Measurements from ENCODE around the gene NATD1.

NATD1 gene

GRCh38 chr17:21283482-21284318 is 30.5 kb upstream of the NATD1 start:
- Histone ChIP-seq H3K27me3 (ENCODE audit: insufficient read depth, low read length, poor library complexity, severe bottlenecking) (no peaks in the 10 kb centered on the region), H4K20me1 (ENCODE audit: insufficient read depth, low read length, poor library complexity, severe bottlenecking) (peaks cover 21% of the 10 kb centered on the region), H3K79me2 (ENCODE audit: insufficient read depth, low read length) (peaks cover 37% of the 10 kb centered on the region), H3F3A (ENCODE audit: low read depth) (no peaks in the 10 kb centered on the region), H2AFZ (ENCODE audit: low read length) (peak overlapping the region; percentile 51; the same call in 1 of the 2 replicates), H3K4me1 (ENCODE audit: insufficient read depth, low read length, poor library complexity, severe bottlenecking) (peaks cover 32% of the 10 kb centered on the region), H3K4me3 (ENCODE audit: low read length, poor library complexity, severe bottlenecking) (peak overlapping the region; percentile 92), H3K9me2 (replicated peaks; ENCODE audit: low read depth, low read length) (no peaks in the 10 kb centered on the region), H3K9me3 (ENCODE audit: insufficient read depth, low read depth, low read length) (no peaks in the 10 kb centered on the region), H3K36me3 (ENCODE audit: insufficient read depth, low read length) (no peaks in the 10 kb centered on the region), H3K4me2 (ENCODE audit: low read depth, low read length, poor library complexity, severe bottlenecking) (peak overlapping the region; percentile 63), H3K9ac (ENCODE audit: low read depth, low read length, poor library complexity, severe bottlenecking) (peak overlapping the region; percentile 26)
- TF ChIP-seq, protein P1, sequence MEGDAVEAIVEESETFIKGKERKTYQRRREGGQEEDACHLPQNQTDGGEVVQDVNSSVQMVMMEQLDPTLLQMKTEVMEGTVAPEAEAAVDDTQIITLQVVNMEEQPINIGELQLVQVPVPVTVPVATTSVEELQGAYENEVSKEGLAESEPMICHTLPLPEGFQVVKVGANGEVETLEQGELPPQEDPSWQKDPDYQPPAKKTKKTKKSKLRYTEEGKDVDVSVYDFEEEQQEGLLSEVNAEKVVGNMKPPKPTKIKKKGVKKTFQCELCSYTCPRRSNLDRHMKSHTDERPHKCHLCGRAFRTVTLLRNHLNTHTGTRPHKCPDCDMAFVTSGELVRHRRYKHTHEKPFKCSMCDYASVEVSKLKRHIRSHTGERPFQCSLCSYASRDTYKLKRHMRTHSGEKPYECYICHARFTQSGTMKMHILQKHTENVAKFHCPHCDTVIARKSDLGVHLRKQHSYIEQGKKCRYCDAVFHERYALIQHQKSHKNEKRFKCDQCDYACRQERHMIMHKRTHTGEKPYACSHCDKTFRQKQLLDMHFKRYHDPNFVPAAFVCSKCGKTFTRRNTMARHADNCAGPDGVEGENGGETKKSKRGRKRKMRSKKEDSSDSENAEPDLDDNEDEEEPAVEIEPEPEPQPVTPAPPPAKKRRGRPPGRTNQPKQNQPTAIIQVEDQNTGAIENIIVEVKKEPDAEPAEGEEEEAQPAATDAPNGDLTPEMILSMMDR (conservative IDR thresholded peaks at IDR 0.05; ENCODE audit: low read length): no peak
- TF ChIP-seq EZH2phosphoT487 (IDR thresholded peaks at IDR 0.05; ENCODE audit: borderline replicate concordance): no peak

GRCh38 chr17:21282850-21283249 is 29.6 kb upstream of the NATD1 start:
- Histone ChIP-seq H3K4me1 (ENCODE audit: insufficient read depth, low read length, poor library complexity, severe bottlenecking) (peaks cover 31% of the 10 kb centered on the region), H3K9me2 (replicated peaks; ENCODE audit: low read depth, low read length) (no peaks in the 10 kb centered on the region), H3K4me3 (ENCODE audit: low read length, poor library complexity, severe bottlenecking) (no peak overlapping the region), H4K20me1 (ENCODE audit: insufficient read depth, low read length, poor library complexity, severe bottlenecking) (peaks cover 17% of the 10 kb centered on the region), H3K36me3 (ENCODE audit: insufficient read depth, low read length) (no peaks in the 10 kb centered on the region), H3F3A (ENCODE audit: low read depth) (no peaks in the 10 kb centered on the region), H2AFZ (ENCODE audit: low read length) (no peak overlapping the region), H3K27me3 (ENCODE audit: insufficient read depth, low read length, poor library complexity, severe bottlenecking) (no peaks in the 10 kb centered on the region), H3K9ac (ENCODE audit: low read depth, low read length, poor library complexity, severe bottlenecking) (no peak overlapping the region), H3K9me3 (ENCODE audit: insufficient read depth, low read depth, low read length) (no peaks in the 10 kb centered on the region), H3K4me2 (ENCODE audit: low read depth, low read length, poor library complexity, severe bottlenecking) (no peak overlapping the region), H3K79me2 (ENCODE audit: insufficient read depth, low read length) (peaks cover 31% of the 10 kb centered on the region)
- no peak for TF ChIP-seq EZH2phosphoT487 (IDR thresholded peaks at IDR 0.05; ENCODE audit: borderline replicate concordance)
- TF ChIP-seq, protein P1 (conservative IDR thresholded peaks at IDR 0.05; ENCODE audit: low read length): no peak

DNA sequence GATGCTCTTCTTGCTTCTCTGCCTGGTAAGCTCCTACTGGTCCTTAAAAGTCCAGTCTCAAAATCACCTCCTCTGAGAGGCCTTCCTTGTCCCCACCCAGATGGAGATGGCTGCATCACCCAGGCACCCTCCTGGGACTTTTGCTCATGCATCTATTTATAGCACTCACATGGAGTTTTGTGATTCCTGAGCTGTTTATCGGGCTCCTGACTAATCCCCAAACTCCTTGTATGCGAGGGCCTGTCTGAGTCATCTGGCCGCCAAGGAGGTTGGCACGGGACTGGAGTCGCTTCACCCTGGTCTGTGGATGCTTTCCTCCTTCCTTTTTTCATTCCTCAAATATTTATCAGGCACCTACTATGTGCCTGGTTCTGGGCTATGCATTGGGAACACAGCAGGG is 29.0 kb upstream of the NATD1 start:
- Histone ChIP-seq H3K36me3 (ENCODE audit: insufficient read depth, low read length) (no peaks in the 10 kb centered on the region), H3K9ac (ENCODE audit: low read depth, low read length, poor library complexity, severe bottlenecking) (no peak overlapping the region), H2AFZ (ENCODE audit: low read length) (no peak overlapping the region), H3K9me2 (replicated peaks; ENCODE audit: low read depth, low read length) (no peaks in the 10 kb centered on the region), H3K4me3 (ENCODE audit: low read length, poor library complexity, severe bottlenecking) (no peak overlapping the region), H3F3A (ENCODE audit: low read depth) (no peaks in the 10 kb centered on the region), H3K27me3 (ENCODE audit: insufficient read depth, low read length, poor library complexity, severe bottlenecking) (no peaks in the 10 kb centered on the region), H3K4me1 (ENCODE audit: insufficient read depth, low read length, poor library complexity, severe bottlenecking) (peaks cover 27% of the 10 kb centered on the region), H3K4me2 (ENCODE audit: low read depth, low read length, poor library complexity, severe bottlenecking) (no peak overlapping the region), H3K79me2 (ENCODE audit: insufficient read depth, low read length) (peaks cover 27% of the 10 kb centered on the region), H4K20me1 (ENCODE audit: insufficient read depth, low read length, poor library complexity, severe bottlenecking) (peaks cover 13% of the 10 kb centered on the region), H3K9me3 (ENCODE audit: insufficient read depth, low read depth, low read length) (no peaks in the 10 kb centered on the region)
- no peak for TF ChIP-seq EZH2phosphoT487 (IDR thresholded peaks at IDR 0.05; ENCODE audit: borderline replicate concordance)
- TF ChIP-seq, protein P1 (conservative IDR thresholded peaks at IDR 0.05; ENCODE audit: low read length): no peak
